Keratinocyte (primary cell): ENCODE results near the gene HDAC7. TPM values are rescaled to one million over a fixed set of nuclear protein-coding genes. Genes with fewer than 3 reads are reported as not detected.

Experiments
- DNase-seq: peaks from one replicate; pipeline ENCODE4 v3.0.0-alpha.2; 2011; ENCODE audit warnings: low read depth, missing footprints, low spot score
- FAIRE-seq: peaks from 2 replicates; lab custom pipeline; 2011; peaks lifted over from hg19 to GRCh38; lab: Jason Lieb, UNC
- H2AFZ ChIP-seq: 2 replicates; pipeline ENCODE4 v1.6.0; 2012; ENCODE audit warnings: low read length, control low read depth, inconsistent platforms; ENCODE audit not compliant: control insufficient read depth
- H3K27ac ChIP-seq: 2 replicates; pipeline ENCODE4 v1.5.1; 2011; ENCODE audit warnings: low read length; ENCODE audit not compliant: control insufficient read depth, insufficient read depth
- H3K27me3 ChIP-seq: 3 replicates; pipeline ENCODE4 v1.6.0; 2011; ENCODE audit warnings: low read length; ENCODE audit not compliant: control insufficient read depth, insufficient read depth; ENCODE audit errors: extremely low read depth
- H3K36me3 ChIP-seq, 2 experiments: 2 replicates in 1 of 2; 3 replicates in 1 of 2; pipeline ENCODE4 v1.5.1; 2011; ENCODE audit warnings: low read length in 2 of 2, mild to moderate bottlenecking in 1 of 2; ENCODE audit not compliant: control insufficient read depth in 2 of 2, insufficient read depth in 2 of 2; ENCODE audit errors: extremely low read depth in 1 of 2
- H3K4me1 ChIP-seq: 3 replicates; pipeline ENCODE4 v1.5.1; 2011; ENCODE audit warnings: low read length; ENCODE audit not compliant: control insufficient read depth, insufficient read depth; ENCODE audit errors: extremely low read depth
- H3K4me2 ChIP-seq: 3 replicates; pipeline ENCODE4 v1.6.0; 2011; ENCODE audit warnings: low read depth, low read length; ENCODE audit not compliant: control insufficient read depth, insufficient read depth; ENCODE audit errors: extremely low read depth
- H3K4me3 ChIP-seq, 3 experiments: fragments of 200-600 bp in 1 of 3; sonication (generic) in 1 of 3; 2 replicates in 2 of 3; 3 replicates in 1 of 3; pipeline ENCODE4 v1.5.1; 2011 to 2016; ENCODE audit warnings: low read length in 3 of 3, mild to moderate bottlenecking in 3 of 3, control low read depth in 2 of 3, inconsistent platforms in 1 of 3, low read depth in 1 of 3, mixed read lengths in 1 of 3, mixed run types in 1 of 3, moderate library complexity in 1 of 3; ENCODE audit not compliant: control insufficient read depth in 2 of 3, insufficient read depth in 2 of 3; ENCODE audit errors: extremely low read depth in 1 of 3
- H3K79me2 ChIP-seq: 2 replicates; pipeline ENCODE4 v1.6.0; 2012; ENCODE audit warnings: low read length; ENCODE audit not compliant: control insufficient read depth, insufficient read depth
- H3K9ac ChIP-seq: 3 replicates; pipeline ENCODE4 v1.6.0; 2011; ENCODE audit warnings: low read length; ENCODE audit not compliant: control insufficient read depth, insufficient read depth; ENCODE audit errors: extremely low read depth
- H3K9me1 ChIP-seq: 3 replicates; pipeline ENCODE4 v1.6.0; 2011; ENCODE audit warnings: low read length; ENCODE audit not compliant: control insufficient read depth, insufficient read depth; ENCODE audit errors: extremely low read depth
- H3K9me3 ChIP-seq: 2 replicates; pipeline ENCODE4 v1.5.1; 2012; ENCODE audit warnings: low read depth, low read length; ENCODE audit not compliant: control insufficient read depth
- H4K20me1 ChIP-seq: 3 replicates; pipeline ENCODE4 v1.6.0; 2011; ENCODE audit warnings: low read length; ENCODE audit not compliant: control insufficient read depth, insufficient read depth; ENCODE audit errors: extremely low read depth
- CTCF ChIP-seq, 3 experiments: IDR thresholded peaks in 1 of 3; conservative IDR thresholded peaks in 1 of 3; optimal IDR thresholded peaks in 1 of 3; 2 replicates in 2 of 3; 3 replicates in 1 of 3; pipeline versions ENCODE3 to v1.5.1; 2011; ENCODE audit warnings: low read length in 3 of 3, mild to moderate bottlenecking in 3 of 3, moderate library complexity in 2 of 3, control low read depth in 1 of 3, inconsistent platforms in 1 of 3; ENCODE audit not compliant: insufficient read depth in 2 of 3; ENCODE audit errors: extremely low read depth in 1 of 3
- EZH2 ChIP-seq: IDR thresholded peaks from one replicate; pipeline ENCODE4 v1.6.1; 2012; ENCODE audit warnings: inconsistent platforms, mild to moderate bottlenecking, low read length, moderate library complexity
- dilution Hi-C: fragments of 300-500 bp; cut with MboI; formaldehyde crosslinking; loops from one replicate; pipeline ENCODE4 v1.7.0; 2020; ENCODE audit warnings: low sequenced_read_pairs; ENCODE audit not compliant: extremely low pct_ligation_motif_present
- polyA plus RNA-seq, 5 experiments: library from polyadenylated mRNA; depleted of rRNA in 3 of 5; stranded (reverse) in 3 of 5; stranded (forward) in 1 of 5; unstranded in 1 of 5; fragments of >200 nt; gene quantifications; 1 replicate in 1 of 5; 2 replicates in 3 of 5; 3 replicates in 1 of 5; pipeline versions ENCODE4 v1.2.1 to v1.2.3, GENCODE V29; 2011 to 2012; ENCODE audit warnings: missing spikeins in 2 of 5, low read depth in 1 of 5, low replicate concordance in 1 of 5

HDAC7 gene
- polyA plus RNA-seq, 1 donor (not counting 4 experiments of a cell fraction or from before 2014, with no cell fraction given) = 17.0 TPM

GRCh38 chr12:47741340-47741703 is 78.4 kb downstream of the HDAC7 start:
- peaks cover 4 to 5% of the 10 kb centered on the region in 2 experiments for H3K36me3 ChIP-seq
- H3K4me2 ChIP-seq = no peak overlapping the region
- no peaks in the 10 kb centered on the region for H3K27me3 ChIP-seq
- peaks cover 13% of the 10 kb centered on the region for H3K4me1 ChIP-seq
- dilution Hi-C loops = no loop called here
- no peak overlapping the region for H3K9ac ChIP-seq
- H4K20me1 ChIP-seq = no peaks in the 10 kb centered on the region
- no peaks in the 10 kb centered on the region for H3K9me1 ChIP-seq
- H3K9me3 ChIP-seq = no peaks in the 10 kb centered on the region
- FAIRE-seq = no peak
- no peak overlapping the region for H3K4me3 ChIP-seq
- no peak overlapping the region for H2AFZ ChIP-seq
- H3K27ac ChIP-seq = no peak overlapping the region
- no peak for DNase-seq
- H3K79me2 ChIP-seq = no peaks in the 10 kb centered on the region
- no peak for TF ChIP-seq EZH2
- TF ChIP-seq CTCF (optimal IDR thresholded peaks at IDR 0.05 in 1 of 3, IDR thresholded peaks at IDR 0.05 in 1 of 3, conservative IDR thresholded peaks at IDR 0.05 in 1 of 3; ENCODE audit: extremely low read depth in 1 of 3, insufficient read depth in 2 of 3, low read length in 3 of 3) = no peak

GRCh38 chr12:47740606-47741339 is 78.9 kb downstream of the HDAC7 start:
- H3K79me2 ChIP-seq = no peaks in the 10 kb centered on the region
- H3K4me1 ChIP-seq = peaks cover 13% of the 10 kb centered on the region
- no peak overlapping the region for H3K4me2 ChIP-seq
- H3K9me3 ChIP-seq = no peaks in the 10 kb centered on the region
- no peaks in the 10 kb centered on the region for H4K20me1 ChIP-seq
- dilution Hi-C loops = no loop called here
- no peak overlapping the region for H3K4me3 ChIP-seq
- H2AFZ ChIP-seq = no peak overlapping the region
- no peak overlapping the region for H3K27ac ChIP-seq
- peaks cover 4 to 5% of the 10 kb centered on the region in 2 experiments for H3K36me3 ChIP-seq
- no peak overlapping the region for H3K9ac ChIP-seq
- TF ChIP-seq CTCF (optimal IDR thresholded peaks at IDR 0.05 in 1 of 3, IDR thresholded peaks at IDR 0.05 in 1 of 3, conservative IDR thresholded peaks at IDR 0.05 in 1 of 3; ENCODE audit: extremely low read depth in 1 of 3, insufficient read depth in 2 of 3, low read length in 3 of 3) (no peak), EZH2 (no peak)
- no peak for DNase-seq
- H3K27me3 ChIP-seq = no peaks in the 10 kb centered on the region
- no peaks in the 10 kb centered on the region for H3K9me1 ChIP-seq
- no peak for FAIRE-seq
